Activated T-cell treated with anti-CD3 and anti-CD28 coated beads, Interleukin-2, amount 50 U/mL, for 24 hours (primary cell): Measurements from ENCODE around the gene KRT82.

Source experiments
- DNase-seq: peaks from one replicate; pipeline ENCODE4 v3.0.0-alpha.2; 2020
- H3K27ac Mint-ChIP-seq: 2 replicates; pipeline ENCODE4 v1.8.0; 2020; ENCODE audit warnings: mild to moderate bottlenecking, mixed read lengths
- H3K27me3 Mint-ChIP-seq: 2 replicates; pipeline ENCODE4 v1.8.0; 2020; ENCODE audit warnings: mixed read lengths
- H3K36me3 Mint-ChIP-seq: 2 replicates; pipeline ENCODE4 v1.8.0; 2020; ENCODE audit warnings: low read depth, mixed read lengths
- H3K4me1 Mint-ChIP-seq: 2 replicates; pipeline ENCODE4 v1.8.0; 2020; ENCODE audit warnings: low read depth, mixed read lengths
- H3K4me3 Mint-ChIP-seq: 2 replicates; pipeline ENCODE4 v1.8.0; 2020; ENCODE audit warnings: mild to moderate bottlenecking, moderate library complexity, mixed read lengths
- H3K9me3 Mint-ChIP-seq: 2 replicates; pipeline ENCODE4 v1.8.0; 2020; ENCODE audit warnings: mixed read lengths

KRT82 gene

DNA sequence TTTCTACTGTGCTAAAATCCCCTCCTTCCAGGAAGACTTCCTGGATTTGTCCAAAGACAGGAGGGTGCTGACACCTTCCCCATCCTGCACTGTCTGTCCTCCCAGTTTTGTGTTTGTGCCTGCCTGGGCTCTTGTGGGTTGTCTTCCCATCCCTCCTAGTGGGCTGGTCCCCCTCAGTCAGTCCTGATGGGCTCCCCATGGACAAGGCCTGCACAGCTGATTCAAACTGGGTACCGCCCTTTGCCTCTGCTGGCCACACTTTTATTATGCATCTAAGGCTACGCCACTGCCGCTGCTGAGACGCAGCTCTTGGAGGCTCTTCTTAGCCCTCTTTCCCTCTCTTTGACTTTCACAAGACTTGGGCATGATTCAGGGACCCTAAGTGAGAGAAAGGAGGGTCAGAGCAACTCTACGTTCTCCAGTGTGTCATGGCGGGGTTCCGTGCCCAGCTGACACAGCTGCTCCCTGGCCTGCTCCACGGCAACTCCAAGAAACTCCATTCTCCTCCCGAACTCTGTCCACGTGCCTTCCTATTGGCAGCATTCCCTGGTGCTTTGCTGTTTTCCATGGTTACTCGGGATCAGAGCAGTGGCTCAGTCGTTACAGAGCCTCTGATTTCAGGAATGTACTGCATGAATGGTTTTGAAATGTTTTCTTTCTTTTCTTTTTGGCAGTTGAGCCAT is 35.1 kb downstream of the KRT82 start:
- Mint-ChIP-seq H3K36me3 (no peaks in the 10 kb centered on the region), H3K27ac (no peak overlapping the region), H3K4me3 (no peak overlapping the region), H3K27me3 (peaks cover 15% of the 10 kb centered on the region), H3K4me1 (no peaks in the 10 kb centered on the region), H3K9me3 (no peaks in the 10 kb centered on the region)
- DNase-seq, result no peak

DNA sequence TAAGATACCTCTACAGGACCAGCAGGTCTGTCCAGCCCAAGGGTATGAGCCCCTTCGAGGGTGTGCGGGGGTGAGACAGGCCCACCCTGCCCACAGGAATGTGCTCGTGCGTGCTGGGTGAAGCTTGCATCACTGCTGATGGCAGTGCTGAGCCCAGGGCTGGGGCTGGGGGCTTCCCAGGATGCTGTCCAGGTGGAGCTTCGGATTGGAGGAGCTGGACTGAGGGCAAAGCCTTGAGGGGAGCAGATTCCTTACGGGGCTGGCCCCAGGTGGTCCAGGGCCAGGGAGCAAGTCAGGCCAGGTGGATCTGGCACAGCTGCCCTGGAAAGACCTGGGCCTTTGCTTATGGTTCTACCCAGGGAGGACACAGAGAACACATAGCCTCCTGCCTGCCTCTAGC is 36.3 kb downstream of the KRT82 start:
- Mint-ChIP-seq H3K4me3 (no peak overlapping the region), H3K9me3 (no peaks in the 10 kb centered on the region), H3K4me1 (no peaks in the 10 kb centered on the region), H3K36me3 (no peaks in the 10 kb centered on the region), H3K27ac (no peak overlapping the region), H3K27me3 (peaks cover 15% of the 10 kb centered on the region)
- no peak for DNase-seq

DNA sequence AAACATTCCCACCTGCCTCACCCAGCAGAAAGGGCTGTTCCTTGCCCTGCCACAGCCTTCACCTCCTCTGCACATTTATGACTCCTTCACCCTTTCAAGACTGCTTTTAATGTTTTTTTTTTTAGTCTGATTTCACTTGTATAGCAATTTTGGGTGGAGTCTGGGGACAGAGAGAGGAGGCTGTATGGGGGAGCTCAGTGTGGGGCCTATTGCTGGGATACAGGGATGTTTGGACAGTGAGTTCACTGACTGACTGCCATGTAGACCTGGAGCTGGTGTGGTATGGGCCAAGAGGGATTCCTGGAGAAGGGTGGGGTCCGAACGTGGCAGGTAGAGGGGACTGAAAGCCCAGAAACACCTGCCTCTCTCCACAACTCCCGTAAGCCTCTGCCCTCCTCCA is 36.9 kb downstream of the KRT82 start:
- peaks cover 15% of the 10 kb centered on the region for H3K27me3 Mint-ChIP-seq
- H3K36me3 Mint-ChIP-seq, result no peaks in the 10 kb centered on the region
- no peak overlapping the region for H3K27ac Mint-ChIP-seq
- no peak overlapping the region for H3K4me3 Mint-ChIP-seq
- no peaks in the 10 kb centered on the region for H3K9me3 Mint-ChIP-seq
- no peak for DNase-seq
- H3K4me1 Mint-ChIP-seq, result no peaks in the 10 kb centered on the region

DNA sequence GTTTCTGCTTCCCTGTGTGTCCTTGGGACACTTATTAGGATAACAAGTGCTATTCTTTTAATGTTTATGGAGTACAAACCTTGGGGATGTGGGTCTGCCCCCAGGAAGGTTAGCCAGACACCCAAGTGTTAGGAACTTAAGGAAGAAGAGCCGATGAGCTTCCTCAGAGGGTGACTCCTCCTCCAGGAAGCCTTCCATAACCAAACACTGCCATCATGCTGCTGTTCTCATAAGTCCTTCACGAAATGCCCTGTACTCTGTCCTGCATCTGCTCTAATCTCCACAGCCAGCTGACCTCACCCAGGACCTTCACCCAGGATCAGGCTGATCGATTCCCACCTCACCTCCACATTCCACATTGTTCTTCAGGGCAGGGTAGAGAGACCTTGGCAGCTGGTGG is 37.6 kb downstream of the KRT82 start:
- Mint-ChIP-seq H3K36me3 (no peaks in the 10 kb centered on the region), H3K27me3 (peaks cover 15% of the 10 kb centered on the region), H3K27ac (no peak overlapping the region), H3K4me3 (no peak overlapping the region), H3K9me3 (no peaks in the 10 kb centered on the region), H3K4me1 (no peaks in the 10 kb centered on the region)
- no peak for DNase-seq

DNA sequence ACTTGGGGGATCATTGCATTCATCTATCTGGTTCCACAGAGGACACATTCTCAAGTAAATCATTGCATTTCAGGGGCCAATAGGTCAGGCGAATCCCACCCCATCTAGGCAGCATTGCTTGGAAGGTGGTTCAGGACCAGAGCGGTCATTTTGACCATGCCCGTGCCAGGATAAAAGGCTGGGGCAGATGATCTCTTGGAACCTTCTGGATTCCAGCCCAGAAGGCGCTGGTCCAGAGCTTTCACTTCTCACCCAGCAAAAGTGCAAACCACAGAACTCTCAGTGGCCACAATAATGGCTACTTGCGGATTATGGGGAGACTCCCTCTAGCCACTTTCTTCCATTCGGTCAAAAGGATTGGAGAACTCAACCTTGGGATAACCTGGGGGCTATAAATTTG is 38.3 kb downstream of the KRT82 start:
- no peak overlapping the region for H3K4me3 Mint-ChIP-seq
- H3K9me3 Mint-ChIP-seq, result no peaks in the 10 kb centered on the region
- DNase-seq, result no peak
- no peak overlapping the region for H3K27ac Mint-ChIP-seq
- peaks cover 15% of the 10 kb centered on the region for H3K27me3 Mint-ChIP-seq
- no peaks in the 10 kb centered on the region for H3K36me3 Mint-ChIP-seq
- H3K4me1 Mint-ChIP-seq, result no peaks in the 10 kb centered on the region

DNA sequence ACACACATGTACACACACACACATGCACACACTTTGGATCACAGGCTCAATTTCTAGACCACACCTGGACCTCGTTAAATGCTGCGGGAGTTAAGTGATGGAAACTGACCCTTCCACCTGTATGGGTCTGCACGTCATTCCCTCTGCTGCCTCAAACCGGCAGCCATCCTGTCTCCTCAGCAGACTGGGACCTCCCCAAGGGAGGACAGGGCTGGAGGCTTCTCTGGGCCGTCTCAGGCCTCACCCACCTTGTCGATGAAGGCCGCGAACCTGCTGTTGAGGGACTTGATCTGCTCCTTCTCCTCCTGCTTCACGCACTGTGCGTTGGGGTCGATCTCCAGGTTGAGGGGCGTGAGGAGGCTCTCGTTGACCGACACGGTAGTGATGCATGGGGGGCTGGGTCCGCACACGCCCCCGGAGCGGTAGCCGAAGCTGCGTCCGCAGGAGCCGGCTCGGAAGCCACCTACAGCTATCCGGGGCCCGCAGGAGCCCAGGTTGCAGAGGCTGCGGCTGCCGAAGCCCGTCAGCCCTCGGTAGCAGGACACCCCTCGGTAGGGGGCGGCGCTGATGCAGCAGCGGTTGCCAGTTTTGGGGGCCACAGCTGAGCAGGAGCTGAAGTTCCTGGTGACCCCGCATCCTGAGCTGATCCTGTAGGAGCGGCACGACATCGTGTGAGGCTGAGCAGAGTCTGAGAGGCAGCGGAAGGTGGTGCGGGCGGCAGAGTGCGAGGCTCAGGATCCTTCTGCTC is 39.2 kb downstream of the KRT82 start, which contains the start of gene KRT85:
Gene KRT85, minus strand, starts transcription at position 744 of the 748 bp plus-strand sequence. Its CDS starts 76 bp downstream, at position 668.
- Mint-ChIP-seq H3K27me3 (peaks cover 15% of the 10 kb centered on the region), H3K4me3 (no peak within 1 kb of the TSS), H3K4me1 (no peaks in the 10 kb centered on the region), H3K9me3 (no peaks in the 10 kb centered on the region), H3K27ac (no peak within 1 kb of the TSS), H3K36me3 (no peaks in the 10 kb centered on the region)
- no peak for DNase-seq

DNA sequence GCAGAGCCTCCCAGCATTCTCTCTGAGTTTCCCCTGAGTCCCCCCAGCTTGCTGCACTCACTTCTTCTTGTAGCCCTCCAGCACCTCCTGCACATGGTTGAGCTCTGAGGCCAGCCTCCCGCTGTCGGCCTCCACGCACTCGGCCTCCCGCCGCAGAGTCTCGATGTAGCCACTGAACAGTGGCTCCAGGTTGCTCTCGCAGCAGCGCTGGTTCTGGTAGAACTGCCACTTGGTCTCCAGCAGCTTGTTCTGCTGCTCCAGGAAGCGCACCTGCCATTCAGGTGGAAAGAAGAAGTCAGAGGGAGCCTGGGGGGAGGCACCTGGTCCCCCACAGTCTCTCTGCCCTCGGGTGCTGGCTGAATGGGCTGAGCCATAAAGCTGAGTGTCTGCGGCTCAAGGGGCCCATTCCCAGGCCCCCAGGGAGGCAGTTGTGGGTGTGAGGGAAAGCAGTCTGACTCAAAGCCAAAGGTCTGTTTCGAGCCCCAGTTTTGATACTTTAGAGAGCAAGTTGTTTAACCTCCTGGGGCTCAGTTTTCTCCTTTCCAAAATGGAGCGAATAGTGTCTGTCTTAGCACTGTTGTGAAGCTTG is 41.1 kb downstream of the KRT82 start:
- H3K4me1 Mint-ChIP-seq, result peaks cover 2% of the 10 kb centered on the region
- H3K27me3 Mint-ChIP-seq, result peaks cover 15% of the 10 kb centered on the region
- H3K4me3 Mint-ChIP-seq, result no peak overlapping the region
- no peak overlapping the region for H3K27ac Mint-ChIP-seq
- no peaks in the 10 kb centered on the region for H3K36me3 Mint-ChIP-seq
- no peak for DNase-seq
- no peaks in the 10 kb centered on the region for H3K9me3 Mint-ChIP-seq

DNA sequence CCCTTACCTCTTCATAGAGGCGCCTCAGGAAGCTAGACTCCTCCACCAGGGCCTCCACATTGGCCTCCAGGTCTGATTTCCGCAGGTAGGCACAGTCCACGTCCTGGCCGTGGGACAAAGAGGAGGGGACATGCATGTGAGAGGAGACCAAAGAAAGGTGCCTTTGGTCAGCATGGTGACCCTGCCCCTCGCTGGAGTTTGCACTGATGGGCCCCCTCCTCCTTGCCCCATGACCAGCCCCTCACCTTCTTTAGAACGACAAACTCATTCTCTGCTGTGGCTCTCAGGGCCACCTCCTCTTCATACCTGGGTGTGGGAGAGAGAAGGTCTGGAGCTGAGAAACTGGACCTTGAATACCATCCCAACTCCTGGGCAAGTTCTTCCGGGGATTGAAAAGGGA is 42.1 kb downstream of the KRT82 start:
- Mint-ChIP-seq H3K27ac (no peak overlapping the region), H3K36me3 (no peaks in the 10 kb centered on the region), H3K4me1 (peaks cover 8% of the 10 kb centered on the region), H3K9me3 (no peaks in the 10 kb centered on the region), H3K4me3 (no peak overlapping the region), H3K27me3 (peaks cover 12% of the 10 kb centered on the region)
- DNase-seq, result no peak

DNA sequence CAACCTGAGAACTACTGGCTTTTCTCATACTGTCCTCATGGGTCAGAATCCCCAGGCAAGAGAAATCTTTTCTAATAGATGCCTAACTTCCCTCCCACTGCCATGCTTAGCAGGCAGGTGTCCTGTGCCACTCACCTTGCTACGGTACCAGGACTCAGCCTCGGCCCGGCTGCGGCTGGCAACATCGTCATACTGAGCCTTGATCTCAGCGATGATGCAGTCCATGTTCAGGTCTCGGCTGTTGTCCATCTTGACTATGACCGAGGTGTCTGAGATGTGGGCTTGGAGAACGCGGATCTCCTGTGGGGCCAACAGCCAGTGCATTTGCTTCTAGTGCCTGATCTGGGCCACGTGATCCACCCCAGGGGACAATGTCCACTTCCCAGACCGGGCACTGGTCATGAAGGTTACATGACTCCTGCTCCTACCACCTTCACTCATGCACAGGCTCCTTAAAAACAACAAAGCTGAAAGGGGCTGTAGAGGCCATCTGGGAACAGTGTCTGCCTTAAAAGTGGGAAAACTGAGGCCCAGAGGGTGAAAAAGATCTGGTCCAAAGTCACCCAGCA is 42.9 kb downstream of the KRT82 start:
- H3K27ac Mint-ChIP-seq, result no peak overlapping the region
- no peaks in the 10 kb centered on the region for H3K36me3 Mint-ChIP-seq
- no peaks in the 10 kb centered on the region for H3K9me3 Mint-ChIP-seq
- peaks cover 6% of the 10 kb centered on the region for H3K27me3 Mint-ChIP-seq
- H3K4me3 Mint-ChIP-seq, result no peak overlapping the region
- H3K4me1 Mint-ChIP-seq, result peaks cover 16% of the 10 kb centered on the region
- no peak for DNase-seq

DNA sequence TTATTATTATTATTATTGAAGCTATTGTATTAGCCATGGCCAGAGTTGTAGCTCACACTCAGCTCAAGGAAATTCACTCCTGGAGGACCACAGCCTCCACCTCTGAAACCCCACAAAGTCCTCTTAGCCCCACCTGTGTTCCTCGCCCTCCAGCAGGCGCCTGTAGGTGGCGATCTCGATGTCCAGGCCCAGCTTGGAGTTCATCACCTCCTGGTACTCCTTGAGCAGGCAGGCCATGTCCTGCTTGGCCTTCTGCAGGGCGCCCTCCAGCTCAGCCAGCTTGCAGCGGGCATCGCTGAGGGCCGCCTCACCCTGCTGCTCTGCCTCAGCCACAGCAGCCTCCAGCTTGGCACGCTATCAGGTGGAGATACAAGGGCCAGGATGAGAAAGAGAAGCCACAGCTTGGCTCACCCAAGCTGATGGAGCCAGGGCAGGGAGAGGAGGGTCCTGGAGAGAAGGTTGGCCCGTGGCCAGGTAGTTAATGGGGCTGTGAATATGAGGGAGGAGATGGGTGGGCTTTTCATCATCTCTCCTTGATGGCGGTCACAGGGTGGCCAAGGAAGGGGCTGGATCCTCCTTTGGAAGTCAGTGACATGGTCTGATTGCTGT is 43.9 kb downstream of the KRT82 start:
- no peak overlapping the region for H3K27ac Mint-ChIP-seq
- peaks cover 22% of the 10 kb centered on the region for H3K4me1 Mint-ChIP-seq
- no peak for DNase-seq
- no peak overlapping the region for H3K4me3 Mint-ChIP-seq
- H3K36me3 Mint-ChIP-seq, result no peaks in the 10 kb centered on the region
- no peaks in the 10 kb centered on the region for H3K27me3 Mint-ChIP-seq
- no peaks in the 10 kb centered on the region for H3K9me3 Mint-ChIP-seq

DNA sequence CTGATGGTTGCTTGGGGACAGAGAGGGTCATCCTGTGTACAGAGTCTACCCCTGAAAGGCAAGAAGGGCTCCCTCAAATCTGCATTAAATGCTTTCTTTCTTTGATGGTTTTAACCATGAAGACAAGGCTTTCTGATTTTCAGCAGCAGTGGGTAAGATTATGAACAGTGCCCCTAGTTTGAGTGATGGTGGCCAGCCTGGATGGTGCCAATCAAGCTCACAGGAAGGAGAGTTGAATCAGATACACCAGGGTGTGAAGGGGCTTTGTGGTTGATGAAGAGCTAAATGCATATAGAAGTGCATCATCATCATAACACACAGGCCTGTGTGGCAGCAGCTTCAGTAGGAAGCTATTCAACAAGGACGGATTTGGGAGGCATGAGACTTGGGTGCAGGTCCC is 44.6 kb downstream of the KRT82 start:
- H3K36me3 Mint-ChIP-seq, result no peaks in the 10 kb centered on the region
- H3K27ac Mint-ChIP-seq, result no peak overlapping the region
- H3K27me3 Mint-ChIP-seq, result no peaks in the 10 kb centered on the region
- peaks cover 22% of the 10 kb centered on the region for H3K4me1 Mint-ChIP-seq
- H3K9me3 Mint-ChIP-seq, result no peaks in the 10 kb centered on the region
- H3K4me3 Mint-ChIP-seq, result no peak overlapping the region
- no peak for DNase-seq

DNA sequence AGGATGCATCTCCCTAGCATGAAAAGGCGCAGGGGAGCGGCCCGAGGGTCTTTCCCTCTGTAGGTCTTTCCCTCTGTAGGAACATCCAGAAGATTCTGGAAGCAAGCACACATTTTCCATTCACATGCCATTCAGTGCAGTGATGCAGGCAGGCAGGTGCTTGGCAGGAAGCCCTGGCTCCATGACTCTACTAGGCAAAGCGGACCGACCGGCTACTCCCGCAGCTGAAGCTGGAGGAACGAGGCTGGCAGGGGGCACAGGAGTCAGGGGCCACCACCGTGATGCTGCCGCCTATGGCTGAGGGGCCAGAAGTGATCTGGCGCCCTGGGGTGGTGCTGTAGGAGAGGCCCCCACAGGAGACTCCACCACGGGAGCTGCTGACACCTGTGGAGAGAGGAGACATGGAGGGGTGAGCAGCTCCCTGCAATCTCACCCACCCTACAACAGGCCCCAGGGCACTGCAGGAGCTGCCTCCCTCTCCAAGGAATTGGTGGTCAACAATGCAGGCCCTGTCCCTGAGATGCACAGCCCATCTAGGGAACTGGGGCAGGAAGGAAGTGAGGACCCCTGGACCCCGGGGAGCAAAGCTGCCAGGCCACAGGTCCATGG is 45.4 kb downstream of the KRT82 start:
- Mint-ChIP-seq H3K4me3 (no peak overlapping the region), H3K27ac (peak overlapping the region; percentile 33)

DNA sequence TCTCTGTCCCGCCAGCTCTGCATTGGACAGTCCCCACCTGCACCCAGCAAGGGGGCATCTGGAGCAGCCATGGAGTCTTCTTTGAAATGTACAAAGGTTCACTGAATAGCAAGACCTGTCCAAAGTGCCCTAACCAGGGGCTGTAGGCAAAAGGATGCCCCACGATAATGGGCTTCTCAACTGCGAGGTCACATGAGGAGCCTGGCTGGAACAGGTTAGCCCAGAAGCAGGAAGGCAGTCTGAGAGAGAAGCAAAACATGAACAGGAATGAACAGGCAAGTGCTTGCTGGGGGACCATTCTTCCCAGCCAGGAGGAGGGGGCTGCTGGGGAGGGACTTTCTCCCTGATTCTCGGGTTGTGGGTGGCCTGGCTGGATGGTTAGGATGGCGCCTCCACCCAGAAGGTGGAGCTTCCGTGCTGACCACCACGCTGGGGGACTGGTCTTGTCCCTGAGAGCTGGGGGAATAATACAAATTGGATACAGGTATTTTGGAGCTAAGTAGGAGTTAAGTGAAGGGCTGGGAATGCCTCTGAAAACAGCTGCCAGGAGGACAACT is 46.0 kb downstream of the KRT82 start:
- Mint-ChIP-seq H3K27me3 (no peaks in the 10 kb centered on the region), H3K36me3 (no peaks in the 10 kb centered on the region), H3K4me3 (no peak overlapping the region), H3K4me1 (peaks cover 22% of the 10 kb centered on the region), H3K9me3 (no peaks in the 10 kb centered on the region), H3K27ac (no peak overlapping the region)
- DNase-seq, result no peak

More for the DNA sequence above, 45.4 kb downstream of the KRT82 start:
- H3K4me1 Mint-ChIP-seq, result peaks cover 22% of the 10 kb centered on the region
- DNase-seq, result no peak
- no peaks in the 10 kb centered on the region for H3K27me3 Mint-ChIP-seq
- H3K9me3 Mint-ChIP-seq, result no peaks in the 10 kb centered on the region
- no peaks in the 10 kb centered on the region for H3K36me3 Mint-ChIP-seq

DNA sequence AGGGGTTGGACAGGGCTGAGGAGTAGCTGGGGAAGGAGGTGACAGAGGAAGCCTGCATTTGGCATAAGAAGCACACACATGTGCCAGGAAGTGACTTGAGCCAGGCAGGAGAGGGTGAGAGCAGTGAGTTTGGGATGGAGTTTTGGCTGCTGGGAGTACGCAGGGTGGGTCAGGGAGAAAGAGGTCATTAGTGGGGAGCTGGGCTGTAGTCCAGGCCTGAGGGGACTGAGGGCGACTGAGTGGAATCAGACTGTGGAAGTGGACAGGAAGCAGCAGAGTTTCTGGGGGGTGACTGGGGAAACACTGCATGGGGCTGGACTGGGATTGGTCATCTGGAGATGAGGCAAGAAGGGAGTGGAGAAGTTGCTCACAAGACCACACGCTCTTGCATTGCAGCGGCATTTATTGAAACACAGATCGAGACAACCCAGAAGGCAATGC is 46.5 kb downstream of the KRT82 start:
- Mint-ChIP-seq H3K4me3 (no peak overlapping the region), H3K4me1 (peaks cover 22% of the 10 kb centered on the region), H3K9me3 (no peaks in the 10 kb centered on the region), H3K27ac (no peak overlapping the region), H3K27me3 (no peaks in the 10 kb centered on the region), H3K36me3 (no peaks in the 10 kb centered on the region)
- no peak for DNase-seq
